ENCODE data around the gene RELN.

Gene RELN

DNA sequence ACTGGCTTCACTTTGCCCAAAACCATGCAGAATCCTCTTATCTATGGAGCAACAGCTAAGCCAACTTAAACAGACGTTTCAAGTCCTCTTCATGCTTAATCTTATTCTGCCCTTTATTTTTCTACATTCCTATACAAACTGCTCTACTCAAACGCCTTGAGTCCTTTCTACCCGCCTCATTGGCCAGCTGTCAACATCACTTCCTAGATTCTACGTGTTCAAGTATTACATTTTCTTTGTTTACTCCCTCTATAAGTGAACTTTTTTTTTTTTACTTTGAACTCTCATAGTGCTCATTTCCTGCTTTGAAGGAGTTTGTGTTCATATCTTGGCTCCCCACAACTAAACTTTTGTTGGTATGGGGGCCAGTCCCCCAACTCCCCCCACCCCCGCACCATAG is 514.5 kb downstream of the RELN start:
- DNase-seq (ENCODE audit: low read depth) = no peak

- DNase-seq (ENCODE audit: low read depth) = no peak
Measured at GRCh38 chr7:103469095-103469948, 520.1 kb downstream of the RELN start.

GRCh38 chr7:103466814-103467213 is 522.6 kb downstream of the RELN start:
- no peak for DNase-seq (ENCODE audit: low read depth)

DNA sequence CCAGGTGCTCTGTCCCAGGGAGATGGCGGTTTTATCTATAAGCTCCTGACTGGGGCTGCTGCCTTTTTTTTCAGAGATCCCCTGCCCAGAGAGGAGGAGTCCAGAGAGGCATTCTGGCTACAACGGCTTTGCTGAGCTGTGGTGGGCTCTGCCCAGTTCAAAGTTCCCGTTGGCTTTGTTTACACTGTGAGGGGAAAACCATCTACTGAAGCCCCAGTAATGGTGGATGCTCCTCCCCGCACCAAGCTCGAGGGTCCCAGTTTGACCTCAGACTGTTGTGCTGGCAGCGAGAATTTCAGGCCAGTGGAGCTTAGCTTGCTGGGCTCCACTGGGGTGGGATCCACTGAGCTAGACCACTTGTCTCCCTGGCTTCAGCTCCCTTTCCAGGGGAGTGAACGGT is 527.1 kb downstream of the RELN start:
- DNase-seq (ENCODE audit: low read depth) = no peak

DNA sequence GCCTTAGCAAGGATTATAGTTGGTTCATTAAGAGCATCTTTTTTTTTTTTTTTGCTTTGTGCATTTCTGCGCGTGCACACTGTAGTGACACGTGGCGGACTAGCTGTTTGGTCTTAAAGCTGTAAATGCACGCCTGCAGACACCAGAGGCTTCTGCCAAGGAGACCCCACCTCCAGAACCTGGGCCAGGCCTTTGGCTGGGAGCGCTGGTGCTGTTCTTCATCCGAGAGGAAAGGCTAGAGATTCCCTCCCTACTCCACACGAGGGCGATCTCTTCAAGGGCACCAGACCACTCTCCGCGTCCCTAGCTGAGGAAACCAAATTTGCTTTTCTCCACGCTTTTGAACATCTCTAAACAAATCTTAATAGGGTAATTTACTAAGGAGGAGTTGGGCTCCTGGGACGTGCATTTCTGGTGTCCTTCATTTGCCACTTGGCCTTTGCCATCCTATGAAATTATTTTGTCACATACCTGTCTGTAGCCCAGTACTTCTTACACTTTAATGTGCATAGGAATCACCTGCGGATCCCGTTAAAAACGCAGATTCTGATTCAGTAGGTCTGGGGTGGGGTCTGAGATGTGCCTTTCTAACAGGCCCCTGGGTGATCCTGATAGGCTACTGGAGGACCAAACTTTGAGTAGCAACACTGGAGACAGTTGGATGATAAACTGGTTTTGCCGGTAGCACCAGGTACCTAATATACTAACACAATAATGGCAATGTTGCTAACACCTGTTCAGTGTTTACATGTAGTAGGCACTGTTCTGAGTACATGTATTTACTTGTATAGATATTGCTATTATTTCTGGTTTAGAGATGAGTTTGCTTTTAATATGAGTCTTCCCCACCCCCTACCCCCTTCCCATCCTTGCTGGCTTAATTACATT is 542.1 kb downstream of the RELN start:
- DNase-seq (ENCODE audit: low read depth) = no peak

DNA sequence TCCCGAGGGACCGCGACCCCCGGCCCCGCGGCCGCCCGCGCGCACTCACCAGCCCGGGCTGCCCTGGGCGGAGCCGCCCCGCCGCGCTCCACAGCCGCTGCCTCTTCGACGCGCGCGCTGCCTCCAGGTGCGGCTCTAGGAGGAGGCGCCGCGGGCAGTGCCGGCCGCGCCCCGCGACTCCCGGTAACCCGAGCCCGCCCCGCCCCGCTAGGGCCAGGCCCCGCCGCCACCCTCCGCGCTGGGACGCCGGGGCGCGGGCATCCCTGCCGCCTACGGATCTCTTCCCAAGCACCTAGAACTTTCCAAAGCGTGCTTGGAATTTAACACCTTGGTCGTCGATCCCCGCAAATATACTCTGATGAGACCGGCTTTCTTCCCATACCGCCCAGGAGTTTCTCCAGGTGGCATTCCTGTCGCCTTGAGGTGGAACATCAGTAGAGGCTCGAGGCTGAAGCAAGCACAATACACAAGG is 543.4 kb downstream of the RELN start, which contains the start of gene SLC26A5:
Gene SLC26A5 (minus strand): TSS at position 159 of the 472 bp plus-strand sequence. CDS start 24,693 bp downstream, outside the sequence.
- DNase-seq (ENCODE audit: low read depth) = no peak

DNA sequence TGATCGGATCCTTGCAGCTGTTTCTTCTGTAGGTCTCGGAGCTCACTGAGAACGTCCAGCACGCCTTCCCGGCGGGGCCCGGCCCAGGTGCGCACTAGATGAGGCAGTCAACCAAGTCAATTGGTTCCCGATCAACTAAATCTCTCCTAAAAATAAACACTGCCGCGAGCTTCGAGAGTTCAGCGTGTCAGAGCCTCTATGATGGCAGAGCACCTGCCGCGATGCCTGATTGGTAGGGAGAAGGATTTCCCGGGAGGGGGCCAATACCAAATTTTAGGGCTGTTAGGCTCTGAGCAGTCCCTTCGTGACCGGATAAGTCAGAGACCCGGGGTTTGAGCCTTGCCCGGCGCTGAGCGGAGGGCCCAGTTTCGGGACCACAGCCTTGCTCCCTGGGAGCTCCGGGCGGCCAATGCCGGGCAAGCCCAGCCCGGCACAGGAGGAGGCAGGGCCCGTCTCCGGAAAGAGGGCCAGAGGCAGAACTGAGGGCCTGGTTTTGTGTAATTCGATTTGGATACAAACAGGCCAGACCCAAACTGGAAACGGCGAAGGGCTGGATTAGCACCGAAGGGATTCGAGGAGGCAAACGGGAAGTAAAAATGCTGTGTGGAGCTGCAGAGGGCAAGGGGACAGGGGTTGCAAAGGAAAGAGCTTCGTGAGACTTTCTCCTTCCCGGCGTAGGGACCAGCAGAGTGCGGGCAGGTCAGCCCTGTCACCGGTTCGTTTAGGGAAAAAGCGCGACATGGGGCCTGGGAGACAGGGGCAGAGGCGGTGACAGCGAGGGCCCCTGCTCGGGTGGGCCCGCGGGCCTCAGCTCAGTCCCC is 544.0 kb downstream of the RELN start:
- no peak for DNase-seq (ENCODE audit: low read depth)

- no peak for DNase-seq (ENCODE audit: low read depth)
Measured at GRCh38 chr7:103439661-103440060, 549.8 kb downstream of the RELN start.

DNA sequence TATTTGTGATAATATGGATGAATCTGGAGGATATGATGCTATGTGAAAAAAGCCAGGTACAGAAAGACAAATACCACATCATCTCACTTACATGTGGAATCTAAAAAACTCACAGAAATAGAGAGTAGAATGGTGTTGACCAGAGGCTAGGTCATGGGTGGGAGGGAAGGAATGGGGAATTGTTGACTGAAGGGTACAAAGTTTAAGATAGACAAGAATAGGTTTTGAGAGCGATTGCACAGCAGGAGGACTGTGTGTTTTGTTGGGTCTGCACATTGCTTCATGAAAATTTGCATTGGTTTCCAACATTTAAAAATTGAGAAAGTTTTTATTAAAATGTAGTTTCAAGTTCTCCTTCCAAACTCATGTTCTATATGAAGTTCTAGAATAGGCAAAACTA is 551.8 kb downstream of the RELN start:
- DNase-seq (ENCODE audit: low read depth) = no peak

DNA sequence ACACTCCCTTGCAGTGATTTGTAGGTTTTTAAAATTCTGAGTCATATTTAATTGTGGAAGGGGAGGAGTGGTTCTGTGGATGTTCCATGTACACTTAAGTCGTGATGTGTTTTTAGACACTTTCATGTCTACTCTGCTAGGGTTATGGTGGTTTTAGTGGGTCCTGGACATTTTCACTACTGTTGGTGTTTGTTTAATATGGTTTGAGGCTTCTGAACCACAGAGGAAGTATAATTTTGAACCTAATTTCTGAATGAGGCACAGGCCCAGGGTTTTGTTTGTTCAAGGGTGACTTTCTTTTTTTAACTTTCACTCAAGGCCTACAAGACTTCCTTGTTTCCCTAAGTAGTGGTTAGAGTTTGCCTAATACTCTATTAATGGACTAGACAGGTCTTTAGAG is 556.7 kb downstream of the RELN start:
- DNase-seq (ENCODE audit: low read depth) = no peak

- no peak for DNase-seq (ENCODE audit: low read depth)
Measured at GRCh38 chr7:103425177-103425576, 564.3 kb downstream of the RELN start.

- DNase-seq (ENCODE audit: low read depth) = no peak
Measured at GRCh38 chr7:103423467-103424179, 565.8 kb downstream of the RELN start.
